ELR (cell line): ENCODE results near the gene SLC12A7.
"Not testable (repeated sequence)": the region's sequence is repeated elsewhere in the genome, so short reads cannot be mapped to it uniquely, and the experiment has no call there.

Experiments used
- DNase-seq: peaks from one replicate; pipeline ENCODE4 v3.0.0-alpha.2; 2015; ENCODE audit warnings: low read depth

Gene SLC12A7

DNA sequence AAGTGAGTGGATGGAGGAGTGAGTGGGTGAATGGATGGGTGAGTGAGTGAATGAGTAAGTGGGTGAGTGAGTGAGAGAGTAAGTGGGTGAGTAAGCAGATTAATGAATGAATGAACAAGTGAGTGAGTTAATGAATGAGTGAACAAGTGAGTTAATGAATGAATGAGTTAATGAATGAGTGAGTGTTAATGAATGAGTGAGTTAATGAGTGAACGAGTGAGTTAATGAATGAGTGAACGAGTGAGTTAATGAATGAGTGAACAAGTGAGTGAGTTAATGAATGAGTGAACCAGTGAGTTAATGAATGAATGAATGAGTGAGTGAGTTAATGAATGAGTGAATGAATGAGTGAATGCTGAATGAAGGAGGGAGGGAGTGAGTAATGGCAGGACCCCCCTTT, 76.9 kb downstream of the SLC12A7 start:
- DNase-seq = no peak

DNA sequence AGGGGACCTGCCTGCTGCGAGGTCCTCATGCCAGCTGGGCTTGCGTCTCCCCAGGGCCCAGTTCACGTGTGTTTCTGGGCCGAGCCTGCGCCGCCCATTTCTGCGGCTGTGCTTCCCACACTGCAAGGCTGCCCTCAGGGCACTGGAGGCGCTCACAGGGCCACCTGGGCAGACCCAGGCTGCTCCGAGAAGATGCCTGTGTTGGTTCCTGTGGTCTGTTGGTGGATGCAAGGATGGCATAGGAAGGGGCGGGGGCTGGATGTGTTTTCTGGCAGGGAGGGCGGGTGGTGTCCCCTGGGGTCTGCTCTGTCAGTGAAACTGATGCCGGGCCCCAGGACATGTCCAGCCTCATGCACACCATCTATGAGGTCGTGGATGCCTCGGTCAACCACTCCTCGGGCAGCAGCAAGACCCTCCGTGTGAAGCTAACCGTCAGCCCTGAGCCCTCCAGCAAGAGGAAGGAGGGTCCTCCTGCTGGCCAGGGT, 77.4 kb downstream of the SLC12A7 start:
- DNase-seq = no peak

DNA sequence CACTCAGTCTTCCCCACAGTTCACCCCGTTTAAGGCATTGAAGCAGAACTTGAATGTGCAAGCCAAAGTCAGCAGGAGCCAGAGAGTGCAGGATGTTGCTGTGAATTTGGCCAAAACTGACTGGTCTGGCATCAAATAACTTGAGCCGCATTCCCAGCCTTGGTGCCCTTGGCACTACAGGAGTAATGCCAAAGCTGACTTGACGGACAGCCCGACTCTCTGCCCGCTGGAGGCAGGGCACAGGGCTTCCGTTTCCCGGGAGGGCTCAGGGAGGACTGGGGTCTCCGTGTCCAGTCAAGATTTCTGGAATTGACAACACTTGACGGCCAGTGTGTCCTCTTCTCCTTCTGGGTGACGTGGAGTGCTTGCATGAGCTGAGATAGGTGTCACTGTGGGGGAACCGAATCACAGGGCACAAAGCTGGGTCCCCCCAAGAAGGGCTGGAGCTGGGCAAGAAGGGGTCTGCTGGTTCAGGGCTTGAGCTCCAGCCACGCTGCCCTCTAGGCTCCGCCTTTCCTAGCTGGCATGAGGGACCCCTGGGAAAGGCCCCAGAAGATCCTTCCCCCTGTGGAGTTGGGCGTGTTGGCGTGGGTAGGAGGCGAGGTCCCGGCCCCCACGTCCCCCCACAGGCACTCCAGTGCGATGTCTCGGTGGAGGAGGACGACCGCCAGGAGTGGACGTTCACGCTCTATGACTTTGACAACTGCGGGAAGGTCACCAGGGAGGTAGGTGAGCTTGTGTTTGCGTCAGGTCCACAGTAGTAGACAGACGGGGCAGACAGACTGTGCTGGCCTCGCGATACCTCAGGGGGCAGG, 78.0 kb downstream of the SLC12A7 start:
- DNase-seq = no peak

DNA sequence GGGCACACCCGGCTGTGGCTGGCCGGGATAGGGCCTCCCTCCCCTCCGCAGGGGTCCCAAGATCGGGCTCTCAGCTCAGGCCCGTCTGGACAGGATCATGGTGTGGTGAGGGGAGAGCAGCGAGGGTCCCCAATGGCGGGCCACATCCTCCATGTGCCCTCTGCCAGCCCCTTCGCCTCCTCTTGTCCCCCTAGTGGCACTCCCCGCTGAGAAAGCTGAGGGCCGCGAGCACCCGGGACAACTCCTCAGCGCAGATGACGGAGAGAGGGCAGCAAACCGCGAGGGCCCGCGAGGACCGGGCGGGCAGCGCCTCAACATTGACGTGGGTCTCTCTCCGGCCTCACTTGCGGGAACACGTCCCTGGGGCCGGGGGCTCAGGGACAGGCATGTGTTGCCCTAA, 78.7 kb downstream of the SLC12A7 start:
- no peak for DNase-seq

DNA sequence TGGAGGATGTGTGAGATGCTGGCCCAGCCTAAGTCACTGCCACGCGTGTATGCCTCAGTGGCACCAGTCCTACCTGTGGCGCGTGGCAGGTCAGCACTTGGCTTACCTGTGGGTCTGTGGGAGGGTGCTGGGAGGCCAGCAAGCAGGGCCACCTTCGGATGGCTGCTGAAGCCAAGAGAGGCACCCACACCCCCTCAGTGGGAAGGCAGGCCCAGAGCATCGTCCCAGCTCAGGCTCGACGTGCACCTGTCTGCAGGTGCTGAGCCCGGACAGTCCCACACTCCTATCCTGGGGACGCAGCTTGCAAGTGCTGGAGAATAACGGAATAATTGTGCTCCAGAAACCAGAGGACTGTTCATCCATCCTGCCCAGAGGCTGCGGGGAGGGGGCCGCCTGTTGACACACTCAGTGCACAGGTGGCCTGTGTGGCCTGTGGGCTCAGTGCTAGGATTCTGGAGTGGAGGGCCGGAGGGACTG, 79.3 kb downstream of the SLC12A7 start:
- DNase-seq = no peak

DNA sequence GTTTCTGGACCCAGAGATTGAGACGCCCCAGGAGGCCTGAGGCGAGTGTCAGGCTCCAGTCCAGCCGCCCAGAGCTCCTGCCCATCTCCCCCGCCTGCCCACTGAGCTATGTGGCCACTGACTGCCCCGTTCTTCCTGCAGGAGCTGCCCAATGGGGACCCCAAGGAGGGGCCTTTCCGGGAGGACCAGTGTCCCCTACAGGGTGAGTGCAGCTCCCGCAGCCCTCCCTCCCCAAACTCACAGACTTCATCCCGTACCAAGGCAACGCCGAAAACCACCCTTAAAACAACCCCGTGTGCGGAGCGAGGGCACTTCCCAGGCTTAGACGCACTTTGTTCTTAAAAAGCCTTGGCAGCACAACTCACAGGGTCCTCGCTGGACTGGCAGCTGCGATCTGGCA, 79.9 kb downstream of the SLC12A7 start:
- DNase-seq = no peak

DNA sequence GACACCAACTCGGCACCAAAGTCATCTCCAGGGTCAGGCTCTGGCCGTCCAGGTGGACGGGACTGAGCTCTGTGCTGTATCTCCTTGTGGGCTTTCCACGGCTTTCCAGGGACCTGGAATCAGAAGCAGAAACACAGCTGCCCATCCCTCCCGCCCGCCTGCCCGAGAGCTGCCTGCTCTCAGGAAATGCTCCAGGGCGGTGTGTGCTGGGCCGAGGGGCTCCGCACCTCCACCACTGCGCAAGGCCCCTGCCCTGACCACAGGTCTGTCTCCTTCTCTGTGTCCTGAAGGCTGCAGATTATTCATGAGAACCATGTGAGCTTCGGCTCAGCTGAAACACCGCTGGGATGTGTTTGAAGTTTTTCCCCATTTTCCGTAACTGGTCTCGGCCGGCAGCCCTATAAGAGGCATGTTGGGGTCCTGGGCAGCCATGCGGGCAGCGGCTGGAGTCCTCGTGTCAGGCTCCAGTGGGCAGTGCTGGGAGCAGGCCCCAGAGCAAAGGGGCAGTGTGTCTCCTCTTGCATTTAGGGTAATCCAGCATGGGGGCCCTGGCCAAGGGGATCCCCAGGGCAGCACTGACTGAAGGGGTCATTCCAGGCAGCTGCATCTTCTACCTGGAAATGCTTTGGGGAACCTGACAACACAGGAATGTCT, 80.4 kb downstream of the SLC12A7 start:
- no peak for DNase-seq

DNA sequence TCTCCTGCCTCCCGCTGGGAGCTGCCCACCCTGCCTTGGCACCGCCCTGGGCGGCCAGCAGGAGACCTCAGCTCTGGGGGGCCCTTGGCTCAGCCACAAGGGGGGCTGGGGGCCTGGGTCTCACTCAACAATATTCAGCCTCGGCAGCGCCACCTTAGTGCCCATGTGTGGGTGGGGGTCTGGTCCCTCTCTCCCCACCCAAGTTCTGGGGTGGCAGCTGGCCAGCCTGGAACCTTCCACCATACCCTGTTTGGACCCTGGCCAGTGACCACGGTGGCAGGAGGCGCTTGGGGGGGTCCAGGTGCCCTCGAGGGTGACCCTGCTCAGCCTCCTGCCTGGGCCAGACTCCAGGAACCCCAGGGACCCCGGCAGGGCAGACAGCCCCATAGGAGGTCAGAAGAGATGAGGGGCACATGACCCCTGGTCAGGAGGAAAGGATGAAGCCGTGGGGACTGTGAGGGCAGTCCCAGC, 81.0 kb downstream of the SLC12A7 start:
- no peak for DNase-seq

DNA sequence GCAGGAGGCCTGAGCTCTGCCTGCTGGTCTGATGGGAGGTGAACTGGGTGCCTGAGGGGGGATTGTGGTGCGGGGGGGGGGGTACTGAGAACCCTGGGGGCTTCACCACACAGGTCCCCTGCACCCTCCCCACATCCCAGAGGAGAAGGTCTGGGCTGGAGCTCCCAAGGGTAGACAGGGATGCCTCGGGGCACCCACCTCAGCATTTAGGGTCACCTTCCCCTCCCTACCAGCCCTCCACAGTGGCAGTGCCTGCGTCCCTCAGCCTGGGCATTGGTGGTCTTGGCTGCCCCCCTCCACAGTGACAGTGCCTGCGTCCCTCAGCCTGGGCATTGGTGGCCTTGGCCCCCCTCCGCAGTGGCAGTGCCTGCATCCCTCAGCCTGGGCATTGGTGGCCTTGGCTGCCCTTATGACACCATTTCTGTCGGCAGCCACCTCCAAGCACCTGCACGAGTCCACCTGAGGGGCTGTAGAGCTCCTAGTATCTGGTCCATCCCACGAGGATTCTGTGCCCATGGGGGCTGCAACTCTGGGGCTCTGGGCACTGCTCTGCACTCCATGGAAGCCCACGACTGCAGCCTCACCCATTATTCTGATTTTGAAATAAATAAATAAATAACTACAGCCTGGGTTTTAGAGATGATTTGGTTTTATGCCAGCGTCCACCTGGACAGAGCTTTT, 81.8 kb downstream of the SLC12A7 start:
- no peak for DNase-seq

DNA sequence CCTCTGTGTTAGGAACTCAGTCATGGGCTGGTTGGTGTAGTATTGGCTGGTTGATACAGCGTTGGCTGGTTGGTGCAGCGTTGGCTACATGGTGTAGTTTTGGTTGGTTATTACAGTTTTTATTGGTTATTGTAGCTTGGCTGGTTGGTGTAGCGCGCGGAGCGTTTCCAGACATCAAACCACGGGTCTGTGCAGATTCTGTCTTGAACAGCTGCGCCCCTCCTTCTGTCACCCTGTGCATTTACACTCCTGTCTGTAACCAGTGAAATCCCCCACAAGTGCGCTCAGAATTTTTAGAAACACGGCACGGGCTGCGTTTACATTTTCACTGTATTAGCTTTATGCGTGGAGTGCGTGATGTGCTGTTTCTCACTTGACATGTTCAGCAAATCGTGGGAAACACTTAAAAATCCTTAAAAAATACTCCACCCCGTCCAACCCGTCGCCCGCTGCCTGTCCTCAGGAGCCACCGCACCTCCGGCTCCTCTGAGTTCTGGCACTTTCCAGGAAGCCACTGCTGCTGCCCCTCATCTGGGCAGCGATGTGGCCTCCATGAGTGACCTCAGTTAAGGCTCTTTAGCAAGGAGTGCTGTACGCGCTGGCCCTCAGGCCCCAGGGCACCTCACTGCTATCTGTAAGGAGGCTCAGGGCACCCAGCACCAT, 82.5 kb downstream of the SLC12A7 start:
- DNase-seq = no peak

DNA sequence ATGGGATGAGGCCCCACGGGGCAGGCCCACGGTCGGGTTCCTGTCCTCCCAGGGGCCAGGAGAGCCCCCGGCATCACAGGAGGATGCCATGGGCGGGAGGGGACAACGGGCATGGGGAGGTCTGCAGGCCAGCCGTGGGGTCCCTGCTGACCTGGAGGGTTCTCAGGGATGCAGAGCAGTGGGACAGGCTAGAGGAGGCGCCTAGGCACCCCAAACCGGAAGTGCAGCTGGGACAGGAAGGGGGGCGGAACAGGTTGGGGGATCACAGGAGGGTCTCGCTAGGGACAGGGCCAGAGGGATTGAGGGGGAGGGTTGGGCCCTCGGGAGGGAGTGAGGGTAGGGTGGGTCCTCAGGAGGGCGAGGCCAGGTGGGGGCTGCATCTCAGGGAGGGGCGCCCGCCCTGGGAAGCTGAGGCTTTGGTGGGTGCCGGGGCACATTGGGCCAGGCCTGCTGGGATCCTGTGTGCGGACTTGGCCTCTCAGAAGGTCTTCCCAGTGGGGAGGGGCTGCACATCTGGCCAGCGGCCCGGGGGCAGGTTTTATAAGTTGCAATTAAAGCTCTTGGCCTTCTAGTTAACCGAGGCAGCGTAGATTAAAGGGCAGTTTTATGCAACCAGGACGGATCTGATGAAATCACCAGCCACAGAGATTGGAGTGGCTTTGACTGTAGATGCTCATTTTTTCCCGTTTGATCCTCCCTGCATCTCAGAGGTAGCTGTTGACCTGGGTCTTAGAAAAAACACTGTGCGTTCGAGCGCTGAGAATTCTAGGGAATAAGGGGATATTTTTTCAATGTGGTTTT, 83.2 kb downstream of the SLC12A7 start:
- DNase-seq = no peak

DNA sequence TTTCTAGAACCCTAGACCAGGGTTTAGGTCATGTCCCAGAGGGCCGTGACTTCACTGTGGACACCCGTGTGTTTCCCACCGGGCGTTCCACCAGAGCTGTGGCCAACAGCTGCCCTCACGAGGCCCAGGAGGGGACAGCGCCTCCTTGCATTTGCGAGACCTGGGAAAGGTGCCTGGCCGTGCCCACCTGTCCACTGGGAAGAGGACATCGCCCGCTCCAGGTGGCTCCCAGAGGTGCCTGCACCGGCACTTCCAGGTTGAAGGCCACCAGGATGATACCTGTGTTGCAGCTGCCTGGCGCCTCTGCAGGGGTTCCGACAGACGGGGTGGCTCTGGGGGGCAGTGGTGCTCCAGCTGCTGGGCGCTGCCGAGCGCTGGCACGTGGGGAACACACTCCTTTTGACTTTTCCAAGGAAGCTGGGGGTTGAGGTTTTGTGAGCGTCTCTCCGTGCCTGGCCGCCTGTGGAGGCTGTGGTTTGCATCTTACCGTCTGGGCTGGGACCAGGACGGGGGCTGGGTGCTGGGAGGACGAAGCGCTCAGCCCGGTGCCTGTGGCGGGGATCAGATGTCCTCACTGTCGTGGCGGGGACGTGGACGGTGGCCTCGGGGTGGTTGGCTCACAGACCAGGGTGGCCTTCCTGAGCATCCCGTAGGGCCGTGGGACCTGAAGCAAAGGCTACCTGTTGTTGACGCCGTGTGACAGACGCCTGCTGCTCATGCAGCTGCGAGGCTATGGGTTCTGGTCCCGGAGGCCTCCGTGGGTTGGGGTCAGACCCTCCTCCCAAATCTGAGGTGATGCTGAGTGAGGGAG, 84.0 kb downstream of the SLC12A7 start:
- no peak for DNase-seq

DNA sequence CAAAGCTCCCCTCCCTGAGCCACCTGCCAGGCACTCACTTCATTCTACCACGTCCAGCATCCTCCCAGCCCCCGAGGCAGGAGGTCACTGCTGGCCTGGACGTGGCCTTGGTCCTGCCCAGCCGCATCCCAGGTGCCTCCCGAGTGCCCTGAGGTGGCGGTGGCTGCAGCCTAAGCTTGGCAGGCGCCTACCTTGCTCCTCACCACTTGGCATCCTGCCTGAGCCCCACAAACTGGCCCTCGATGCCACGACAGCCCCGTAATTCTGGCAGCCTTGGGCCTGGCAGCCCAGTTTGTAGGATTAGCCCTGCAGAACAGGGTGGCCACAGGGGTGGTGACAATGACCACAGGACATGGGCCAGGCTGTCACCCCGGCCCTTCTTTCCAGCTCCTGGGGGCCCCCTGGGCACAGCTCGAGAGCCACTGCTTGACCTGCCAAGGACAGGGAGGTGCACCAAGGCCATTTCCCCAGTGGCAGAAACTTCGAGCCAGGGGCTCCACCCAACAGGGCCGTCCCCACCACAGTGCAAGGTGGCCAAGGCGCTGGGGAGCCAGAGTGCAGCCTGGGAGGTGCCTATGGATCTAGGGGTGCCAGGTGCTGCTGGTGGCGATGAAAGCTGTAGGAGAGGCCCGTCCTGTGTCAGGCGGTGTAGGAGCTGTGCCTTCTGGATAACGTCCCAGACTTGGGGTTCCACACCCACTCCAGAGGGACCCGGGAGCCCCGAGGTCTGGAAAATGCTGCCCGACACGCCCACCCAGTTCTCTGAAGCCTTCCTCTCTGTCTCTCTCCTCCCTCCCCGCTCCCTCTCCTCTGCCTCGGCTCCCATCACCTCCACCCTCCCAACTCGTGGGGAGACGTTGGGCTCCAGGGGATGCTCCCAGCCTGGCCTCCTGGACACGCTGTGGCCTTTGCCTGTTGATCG, 84.9 kb downstream of the SLC12A7 start:
- DNase-seq = no peak

DNA sequence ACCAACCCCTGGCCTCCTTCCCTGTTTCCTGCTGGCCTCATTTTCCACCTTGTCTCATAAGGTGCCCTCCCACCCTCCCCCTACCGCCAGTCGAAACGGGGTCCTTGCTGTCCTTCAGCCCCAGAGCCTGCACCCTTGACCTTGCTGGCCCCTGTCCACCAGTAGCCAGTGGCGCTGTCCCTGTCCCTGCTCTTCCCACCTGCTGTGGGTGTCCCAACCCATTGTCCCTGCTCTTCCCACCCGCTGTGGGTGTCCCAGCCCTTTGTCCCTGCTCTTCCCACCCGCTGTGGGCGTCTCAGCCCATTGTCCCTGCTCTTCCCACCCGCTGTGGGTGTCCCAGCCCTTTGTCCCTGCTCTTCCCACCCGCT, 89.9 kb downstream of the SLC12A7 start:
- DNase-seq = not testable (repeated sequence)

DNA sequence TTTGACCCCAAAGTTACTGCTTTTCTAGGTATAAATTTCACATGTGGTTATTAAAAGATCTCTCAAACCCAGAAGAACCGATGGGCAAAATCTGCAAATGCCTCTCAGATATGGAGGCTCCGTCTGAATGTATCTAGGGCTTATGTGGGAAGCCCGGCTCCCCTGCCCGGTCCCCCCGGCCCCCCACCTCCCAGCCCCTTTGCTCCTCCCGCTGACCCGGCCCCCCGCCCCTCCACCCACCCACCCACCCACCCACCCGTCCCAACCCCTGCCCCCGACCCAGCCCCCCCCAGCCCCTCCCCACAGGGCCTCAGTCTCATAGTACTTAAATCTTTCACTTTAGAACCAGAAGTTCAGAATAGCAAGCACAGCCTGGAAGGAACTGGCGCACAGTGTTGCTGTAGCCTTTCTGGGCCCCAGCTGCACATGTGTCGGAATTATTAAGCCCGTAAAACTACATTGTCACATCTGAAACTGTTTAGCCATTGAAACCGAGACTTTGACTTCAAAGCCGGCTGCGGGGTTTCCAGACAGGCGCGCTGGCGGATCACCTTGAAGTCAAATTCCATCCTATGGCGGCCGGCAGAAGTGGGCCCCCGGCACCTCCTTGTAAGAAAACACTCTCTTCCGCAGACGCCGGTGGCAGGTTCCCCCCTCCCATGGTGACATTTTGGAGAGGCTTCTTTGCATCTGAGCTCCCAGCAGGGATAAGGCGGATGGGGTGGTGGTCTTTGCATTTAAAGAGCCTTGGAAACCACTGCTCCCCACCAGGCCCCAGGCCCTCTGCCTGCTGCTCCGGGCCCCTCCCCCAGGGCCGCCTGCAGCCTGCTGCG, 90.5 kb downstream of the SLC12A7 start:
- no peak for DNase-seq

DNA sequence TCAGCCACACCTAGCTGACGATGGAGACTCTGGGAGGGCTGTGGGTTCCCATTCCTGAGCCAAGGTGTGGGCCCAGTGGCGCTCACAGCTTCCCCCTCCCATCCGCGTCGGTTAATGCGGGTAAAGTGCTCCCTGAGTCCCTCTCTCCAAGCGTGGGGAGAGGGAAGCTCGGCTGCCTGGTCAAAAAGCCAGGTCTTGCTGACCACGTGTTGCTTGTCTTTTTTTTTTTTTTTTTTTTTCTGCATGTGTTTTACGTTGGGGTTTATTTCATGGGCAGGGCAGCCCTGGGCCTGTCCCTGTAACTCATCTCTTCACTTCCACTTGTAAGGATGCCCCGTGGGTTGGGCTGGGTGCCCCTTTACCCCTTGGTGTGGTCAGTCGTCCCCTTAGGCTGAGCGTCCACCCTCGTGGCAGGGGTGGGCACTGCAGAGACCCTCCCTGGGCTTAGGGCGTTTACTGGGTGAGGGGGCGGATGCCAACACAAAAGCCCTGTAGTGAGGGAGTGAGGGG, 91.4 kb downstream of the SLC12A7 start:
- no peak for DNase-seq

DNA sequence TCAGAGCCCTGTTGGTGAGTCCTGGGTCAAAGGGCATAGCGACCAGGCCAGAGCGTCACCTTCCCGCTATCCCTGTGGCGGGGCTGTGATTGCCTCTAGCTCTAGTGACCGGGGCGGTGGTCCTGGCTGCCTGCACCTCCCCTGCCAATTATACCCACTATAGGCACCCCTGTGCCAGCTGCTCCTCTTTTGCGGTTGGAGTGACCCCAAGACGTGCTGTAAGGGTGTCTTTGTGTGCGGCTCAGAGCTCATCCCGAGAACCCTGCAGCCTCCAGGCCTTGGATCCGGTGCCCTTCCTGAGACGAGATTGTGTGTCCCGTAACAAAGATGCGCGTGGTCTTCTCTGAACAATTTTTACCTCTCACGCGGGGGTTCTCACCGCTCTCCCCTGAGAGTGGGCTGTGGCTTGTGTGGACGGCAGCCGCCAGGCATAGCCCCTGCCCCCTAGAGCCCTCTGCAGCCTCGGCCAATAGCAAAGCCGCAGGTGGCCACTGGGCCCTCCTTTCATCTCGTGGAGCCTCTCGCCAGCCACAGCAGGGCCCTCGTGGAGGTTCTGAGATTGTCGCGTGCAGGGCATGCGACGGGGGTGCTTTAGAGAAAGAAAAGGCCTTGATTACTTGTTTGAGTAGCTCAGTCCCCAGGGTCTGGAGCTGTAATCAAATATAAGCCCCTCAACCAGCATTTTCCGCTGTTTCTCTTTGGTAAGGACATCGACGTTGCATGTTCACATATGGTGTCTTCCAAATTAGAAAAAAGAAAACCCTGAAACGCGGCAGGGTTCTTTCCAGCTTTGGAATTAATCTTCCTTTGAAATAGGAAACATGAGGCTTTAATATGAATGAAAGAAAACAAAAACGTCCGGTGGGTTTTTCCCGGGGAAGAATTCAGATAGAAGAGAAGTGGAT, 92.6 kb downstream of the SLC12A7 start:
- DNase-seq = no peak
